H1 (cell line): ENCODE results near the gene DCBLD2.

Experiments
- TCF12 ChIP-seq: IDR thresholded peaks from 2 replicates; pipeline ENCODE4 v1.6.1; 2011; ENCODE audit warnings: low read depth, mild to moderate bottlenecking, low read length
- TF ChIP-seq, protein P1 (sequence below), 3 experiments: IDR thresholded peaks; 1 replicate in 2 of 3; 2 replicates in 1 of 3; pipeline versions ENCODE4 v1.5.1 to v1.6.1; 2011; ENCODE audit warnings: low read length in 3 of 3, mild to moderate bottlenecking in 3 of 3, inconsistent platforms in 2 of 3, low read depth in 1 of 3, moderate library complexity in 1 of 3; ENCODE audit not compliant: insufficient read depth in 1 of 3; ENCODE audit errors: control extremely low read depth in 1 of 3
- TF ChIP-seq, protein P2 (sequence below): IDR thresholded peaks from 2 replicates; pipeline ENCODE4 v1.6.1; 2011; ENCODE audit warnings: low read depth, mild to moderate bottlenecking, low read length; ENCODE audit not compliant: insufficient read depth

DNA sequence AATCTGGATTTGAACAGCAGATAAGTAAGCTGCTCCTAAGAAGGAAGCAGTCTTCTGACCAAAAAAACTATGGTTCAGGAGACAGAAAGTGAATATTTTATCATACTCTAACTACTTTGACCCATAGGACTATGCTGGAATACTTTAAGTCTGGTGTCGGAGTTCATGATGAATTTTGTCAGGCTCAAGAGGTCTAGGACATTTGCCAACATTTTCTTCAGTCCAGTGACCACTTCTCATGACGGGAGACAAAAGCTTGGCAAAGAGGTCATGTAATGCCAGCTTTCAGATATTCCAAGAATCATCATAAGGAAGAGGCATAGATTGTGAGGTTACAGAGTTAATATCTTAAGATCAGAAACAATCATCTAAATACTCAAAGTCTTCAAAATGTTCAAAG is 20.5 kb upstream of the DCBLD2 start:
- TF ChIP-seq, protein P1, sequence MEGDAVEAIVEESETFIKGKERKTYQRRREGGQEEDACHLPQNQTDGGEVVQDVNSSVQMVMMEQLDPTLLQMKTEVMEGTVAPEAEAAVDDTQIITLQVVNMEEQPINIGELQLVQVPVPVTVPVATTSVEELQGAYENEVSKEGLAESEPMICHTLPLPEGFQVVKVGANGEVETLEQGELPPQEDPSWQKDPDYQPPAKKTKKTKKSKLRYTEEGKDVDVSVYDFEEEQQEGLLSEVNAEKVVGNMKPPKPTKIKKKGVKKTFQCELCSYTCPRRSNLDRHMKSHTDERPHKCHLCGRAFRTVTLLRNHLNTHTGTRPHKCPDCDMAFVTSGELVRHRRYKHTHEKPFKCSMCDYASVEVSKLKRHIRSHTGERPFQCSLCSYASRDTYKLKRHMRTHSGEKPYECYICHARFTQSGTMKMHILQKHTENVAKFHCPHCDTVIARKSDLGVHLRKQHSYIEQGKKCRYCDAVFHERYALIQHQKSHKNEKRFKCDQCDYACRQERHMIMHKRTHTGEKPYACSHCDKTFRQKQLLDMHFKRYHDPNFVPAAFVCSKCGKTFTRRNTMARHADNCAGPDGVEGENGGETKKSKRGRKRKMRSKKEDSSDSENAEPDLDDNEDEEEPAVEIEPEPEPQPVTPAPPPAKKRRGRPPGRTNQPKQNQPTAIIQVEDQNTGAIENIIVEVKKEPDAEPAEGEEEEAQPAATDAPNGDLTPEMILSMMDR (IDR thresholded peaks at IDR 0.05; ENCODE audit: control extremely low read depth in 1 of 3, insufficient read depth in 1 of 3, low read depth in 1 of 3, low read length in 3 of 3) = no peak
- TF ChIP-seq TCF12 = no peak
- TF ChIP-seq, protein P2, sequence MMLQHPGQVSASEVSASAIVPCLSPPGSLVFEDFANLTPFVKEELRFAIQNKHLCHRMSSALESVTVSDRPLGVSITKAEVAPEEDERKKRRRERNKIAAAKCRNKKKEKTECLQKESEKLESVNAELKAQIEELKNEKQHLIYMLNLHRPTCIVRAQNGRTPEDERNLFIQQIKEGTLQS = no peak
